ENCODE results near the gene CNDP2. TPM values are rescaled to one million over a fixed set of nuclear protein-coding genes. Genes with fewer than 3 reads are reported as not detected.

Gene CNDP2
- polyA plus RNA-seq, 12 donors, result 43.7 to 77.8 (median 60.9) TPM; not detected in 1

- no peak for DNase-seq
These were observed 36.4 kb downstream of the CNDP2 start for GRCh38 chr18:74532511-74533025.

GRCh38 chr18:74533666-74534065, 37.5 kb downstream of the CNDP2 start:
- DNase-seq, result no peak

- DNase-seq, result no peak
These were observed 38.2 kb downstream of the CNDP2 start, which contains the start of gene CNDP1 for GRCh38 chr18:74534150-74534969. Gene CNDP1 (plus strand): TSS chr18:74534500. CDS start chr18:74534668, 168 bp downstream.

- DNase-seq, result no peak
These were observed 39.0 kb downstream of the CNDP2 start for GRCh38 chr18:74534981-74535649.

- DNase-seq, result no peak
These were observed 43.1 kb downstream of the CNDP2 start for GRCh38 chr18:74539289-74539688.

DNA sequence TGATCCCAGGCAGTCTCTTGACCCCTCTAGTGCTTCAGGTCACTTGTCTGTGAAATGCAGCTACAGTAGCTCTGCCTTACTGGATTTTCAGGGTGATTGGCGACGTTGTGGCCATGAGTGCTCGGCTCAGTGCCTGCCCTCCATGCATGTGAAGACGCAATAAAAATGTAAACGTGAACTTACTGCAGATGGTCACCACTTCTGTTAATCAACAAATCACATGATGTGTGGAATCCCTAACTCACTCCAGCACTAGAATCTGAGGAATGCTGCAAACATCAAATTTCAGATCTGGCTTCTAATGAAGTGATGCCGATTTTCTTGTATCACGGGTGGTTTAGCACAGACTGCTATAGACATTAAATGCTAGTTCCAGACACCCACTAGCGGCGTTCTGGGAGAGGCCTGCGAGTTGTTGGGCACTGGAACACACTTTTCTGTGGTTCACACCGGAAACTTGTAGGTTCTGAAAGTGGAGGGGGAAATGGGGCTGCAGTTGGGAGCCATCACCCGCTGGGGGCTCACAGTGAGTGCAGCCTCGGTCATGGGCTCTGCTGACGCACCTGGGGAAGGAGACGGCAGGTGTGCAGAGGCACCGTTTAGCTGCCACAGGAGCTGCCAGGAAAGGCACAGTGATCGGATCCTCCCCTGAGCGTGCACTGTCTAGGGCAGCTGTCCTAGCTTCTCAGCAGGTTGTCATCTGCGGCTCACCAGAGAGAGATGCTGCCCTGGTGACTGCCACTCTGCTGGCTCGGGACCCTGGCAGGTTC, 44.7 kb downstream of the CNDP2 start:
- no peak for DNase-seq

DNA sequence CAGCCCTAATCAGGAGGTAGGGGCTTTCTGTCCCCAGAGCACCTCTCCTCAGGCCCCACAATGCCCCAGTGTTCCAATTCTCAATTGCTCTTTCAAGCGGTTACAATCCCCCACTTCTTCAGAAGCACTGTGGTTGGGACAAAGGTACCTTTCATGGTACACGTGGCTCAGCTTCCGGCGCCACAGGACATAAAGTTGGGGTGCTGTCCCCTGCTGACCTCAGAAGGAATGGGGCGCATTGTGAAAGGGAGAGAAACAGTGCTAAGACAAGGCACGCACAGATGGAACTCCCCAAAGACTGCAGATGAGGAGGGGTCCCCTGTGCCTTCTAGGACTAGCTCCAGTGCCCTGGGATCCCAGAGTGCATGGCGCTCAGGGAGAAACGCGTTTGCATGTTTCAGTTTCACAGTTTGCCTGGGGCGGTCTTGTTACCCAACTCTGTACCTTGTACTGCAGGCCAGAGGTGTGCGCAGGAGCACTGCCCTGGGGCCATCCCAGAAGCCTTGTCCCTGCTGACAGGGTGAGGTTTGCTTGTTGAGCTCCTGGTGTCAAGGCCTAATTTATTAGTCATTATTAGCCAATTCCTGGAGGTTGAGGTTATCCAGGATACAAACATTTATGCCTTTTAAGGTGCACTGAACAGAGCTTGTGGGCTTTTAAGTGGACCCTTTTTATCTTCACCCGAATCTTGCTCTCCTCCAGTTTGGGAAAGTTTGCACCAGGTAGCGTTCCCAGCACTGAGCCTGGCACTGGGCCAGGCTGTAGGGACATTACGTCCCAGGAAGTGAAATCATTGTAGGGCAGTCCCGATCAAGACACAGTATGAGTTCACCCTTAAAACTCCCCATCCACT, 45.8 kb downstream of the CNDP2 start:
- DNase-seq, result no peak

DNA sequence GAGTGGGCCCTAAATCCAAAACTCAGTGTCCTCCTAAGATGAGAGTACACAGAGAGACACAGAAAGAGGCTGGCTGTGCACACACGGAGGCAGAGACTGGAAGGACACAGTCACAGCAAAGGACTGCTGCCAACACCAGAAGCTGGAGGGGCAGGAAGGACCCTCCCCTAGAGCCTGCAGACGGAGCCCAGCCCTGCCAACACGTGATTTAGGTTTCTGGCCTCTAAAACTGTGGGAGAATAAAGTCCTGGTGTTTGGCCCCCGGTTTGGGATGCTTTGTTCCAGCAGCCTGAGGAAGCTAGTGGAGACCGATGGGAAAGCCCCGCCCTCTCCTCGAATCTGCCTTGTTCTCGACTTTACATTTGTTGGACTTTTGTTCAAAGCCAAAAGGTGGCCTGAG, 48.7 kb downstream of the CNDP2 start:
- DNase-seq, result no peak

- DNase-seq, result no peak
These were observed 49.8 kb downstream of the CNDP2 start for GRCh38 chr18:74546007-74546406.

- DNase-seq, result no peak
These were observed 50.8 kb downstream of the CNDP2 start for GRCh38 chr18:74546751-74547530.

DNA sequence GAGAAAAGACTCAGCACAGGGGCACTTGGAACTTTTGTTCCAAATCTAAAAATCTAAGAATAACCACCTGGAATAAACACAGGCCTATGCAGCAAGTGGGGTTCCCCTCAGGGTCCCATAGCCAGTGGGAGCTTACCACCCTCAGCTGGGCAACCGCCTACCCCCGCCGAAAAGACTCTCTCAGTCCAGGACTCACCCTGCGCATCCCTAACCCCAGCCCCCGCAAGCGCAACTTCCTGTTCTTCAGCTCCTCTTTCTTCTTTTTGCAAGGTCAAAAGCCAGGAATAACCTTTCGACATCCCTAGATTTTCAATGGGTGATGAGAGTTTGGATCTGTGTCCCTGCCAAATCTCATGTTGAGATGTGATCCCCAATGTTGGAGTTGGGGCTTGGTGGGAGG, 51.7 kb downstream of the CNDP2 start:
- DNase-seq, result no peak

DNA sequence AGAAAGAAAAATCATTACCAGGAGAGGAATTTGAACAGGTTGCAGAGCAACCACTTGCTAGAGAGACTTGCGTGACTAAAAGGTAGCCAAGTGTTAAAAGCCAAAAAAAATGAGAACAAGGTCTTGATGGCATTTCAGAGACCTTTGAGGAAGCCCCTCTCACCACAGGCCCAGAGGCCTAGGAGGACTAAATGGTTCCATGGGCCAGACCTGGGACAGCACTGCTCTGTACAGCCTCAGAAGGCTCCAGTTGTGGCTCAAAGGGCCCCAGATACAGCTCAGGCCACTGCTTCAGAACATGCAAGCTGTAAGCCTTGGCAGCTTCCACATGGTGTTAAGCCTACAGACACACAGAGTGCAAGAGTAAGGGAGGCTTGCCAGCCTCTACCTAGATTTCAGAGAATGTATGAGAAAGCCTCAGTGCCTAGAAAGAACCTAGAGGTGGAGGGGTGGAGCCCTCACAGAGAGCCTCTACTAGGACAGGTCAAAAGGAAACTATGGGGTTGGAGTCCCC, 53.5 kb downstream of the CNDP2 start:
- no peak for DNase-seq

GRCh38 chr18:74550886-74551285, 54.7 kb downstream of the CNDP2 start:
- DNase-seq, result no peak

DNA sequence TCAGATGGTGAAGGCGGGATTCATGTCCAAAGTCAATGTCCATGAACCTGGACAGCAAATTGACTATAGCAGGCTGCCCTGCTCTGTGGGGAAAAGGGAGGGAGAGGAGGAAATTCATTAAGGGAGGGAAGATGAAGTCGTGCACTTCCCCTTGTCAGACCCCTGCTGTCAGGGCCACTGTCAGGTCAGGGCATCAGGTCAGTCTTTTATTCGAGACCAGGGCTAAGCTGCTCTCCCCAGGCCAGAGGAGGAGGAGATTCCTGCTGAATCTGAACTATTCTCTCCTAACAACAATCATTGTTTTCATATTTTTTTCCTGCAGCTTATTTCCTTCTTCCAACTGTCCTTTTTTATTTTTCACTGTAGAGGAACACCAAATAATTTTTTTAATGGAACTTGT, 55.3 kb downstream of the CNDP2 start:
- DNase-seq, result no peak

GRCh38 chr18:74551936-74552555, 55.9 kb downstream of the CNDP2 start:
- DNase-seq, result peak; percentile 92

DNA sequence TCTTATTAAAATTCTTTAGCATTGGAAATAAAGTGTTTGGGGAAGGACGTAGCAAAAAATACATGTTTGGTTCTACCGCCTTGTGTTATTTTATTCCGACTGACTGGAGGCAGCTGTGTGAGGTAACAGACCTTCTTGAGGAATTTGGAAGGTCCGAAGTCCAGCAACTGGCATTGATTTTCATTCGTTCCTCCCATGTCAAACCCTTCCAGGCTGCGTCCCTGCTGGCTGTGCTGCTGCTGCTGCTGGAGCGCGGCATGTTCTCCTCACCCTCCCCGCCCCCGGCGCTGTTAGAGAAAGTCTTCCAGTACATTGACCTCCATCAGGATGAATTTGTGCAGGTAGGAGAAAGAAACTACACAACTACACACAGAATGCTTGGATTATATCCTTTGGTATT, 60.0 kb downstream of the CNDP2 start:
- no peak for DNase-seq

DNA sequence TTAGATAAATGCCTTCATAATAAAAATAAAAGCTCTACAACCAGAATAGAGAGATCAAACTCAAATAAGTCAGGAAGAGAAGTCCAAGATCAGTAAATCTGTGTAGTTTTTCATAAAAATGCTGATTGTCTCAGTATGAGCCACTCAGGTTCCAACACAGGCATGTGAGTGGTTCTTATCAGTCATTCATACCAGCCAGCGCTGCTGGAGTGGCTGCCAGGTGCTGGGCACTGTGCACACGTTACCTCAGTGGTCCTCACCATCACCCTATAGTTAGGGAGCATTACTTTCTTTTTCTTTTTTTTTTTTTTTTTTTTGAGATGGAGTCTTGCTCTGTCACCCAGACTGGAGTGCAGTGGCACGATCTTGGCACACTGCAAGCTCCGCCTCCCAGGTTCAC, 61.9 kb downstream of the CNDP2 start:
- DNase-seq, result no peak

DNA sequence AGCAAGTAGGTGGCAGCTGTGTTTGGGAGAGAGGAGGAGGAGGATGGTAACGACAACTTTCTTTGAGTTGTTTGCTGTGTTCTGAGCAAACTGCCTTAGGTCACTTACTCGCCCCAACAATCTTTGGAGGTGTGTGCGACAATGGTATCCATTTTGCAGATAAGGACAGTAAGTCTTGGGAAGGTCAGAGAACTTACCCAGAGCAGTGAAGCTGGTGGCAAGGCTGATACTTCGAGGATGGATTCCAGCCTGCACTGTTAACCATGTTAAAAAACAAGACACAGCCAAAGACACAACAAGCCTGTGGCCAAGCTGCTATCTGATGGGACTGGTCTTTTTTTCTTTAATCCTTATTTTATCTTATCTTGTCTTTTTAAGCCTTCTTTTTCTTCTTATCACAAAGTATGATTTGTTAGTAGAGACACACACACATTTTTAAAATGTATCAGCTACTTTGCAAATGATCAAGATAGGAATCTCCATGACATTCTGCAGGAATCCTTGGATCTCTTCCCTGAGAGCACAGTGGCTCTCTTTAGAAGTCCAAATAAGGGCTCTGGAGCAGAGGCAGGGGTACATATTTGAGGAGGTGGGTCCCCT, 66.1 kb downstream of the CNDP2 start:
- no peak for DNase-seq

DNA sequence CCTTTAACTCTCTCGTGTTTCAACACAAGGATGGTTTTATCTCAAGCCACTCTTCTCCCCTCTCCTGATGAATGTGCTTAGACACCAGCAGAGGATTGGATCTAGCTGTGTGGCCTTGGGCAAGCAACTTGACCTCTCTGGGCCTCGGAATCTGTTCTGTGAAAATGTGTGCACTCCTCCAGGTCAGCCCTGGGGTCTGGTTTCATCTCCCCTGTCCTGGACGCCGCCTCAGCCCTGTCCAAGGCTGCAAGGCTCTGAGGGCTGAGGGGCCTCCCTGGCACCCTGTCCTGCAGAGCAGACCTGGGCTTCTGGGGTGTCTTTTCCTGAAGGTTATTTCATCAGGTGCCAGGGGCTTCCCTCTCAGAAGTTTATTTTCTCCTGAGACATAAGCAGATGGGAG, 66.6 kb downstream of the CNDP2 start:
- DNase-seq, result no peak

All from muscle of arm (tissue), 12 donors.